ENCODE data around the gene REEP3.

- TF ChIP-seq CTCF (conservative IDR thresholded peaks at IDR 0.05; ENCODE audit: low read depth, low read length): no peak
- TF ChIP-seq MAZ (IDR thresholded peaks at IDR 0.05; ENCODE audit: borderline replicate concordance, low read depth, low read length): no peak
- TF ChIP-seq CHD1 (IDR thresholded peaks at IDR 0.05; ENCODE audit: low read depth, low read length): no peak
Measured at GRCh38 chr10:63505562-63505961, 15.6 kb upstream of the REEP3 start.

Data from IMR-90 (cell line).